HCT116 (cell line): ENCODE data around the gene PLEKHH2. TPM values are rescaled to one million over a fixed set of nuclear protein-coding genes. Genes with fewer than 3 reads are reported as not detected.

Source experiments
- ATAC-seq: fragments of 200-7000 bp; cut with Tn5 transposase; 2 replicates; pipeline ENCODE4 v1.9.1; 2020; ENCODE audit warnings: mild to moderate bottlenecking, moderate library complexity
- Bru-seq: library from RNA; stranded (reverse); fragments of 400-500 nt; gene quantifications from one replicate; lab custom pipeline; 2021; lab: Mats Ljungman, UMichigan
- BruChase-seq, 2 experiments: library from RNA; stranded (reverse); fragments of 400-500 nt; gene quantifications; one replicate each; lab custom pipeline; 2021; lab: Mats Ljungman, UMichigan
- BruUV-seq: library from RNA; stranded (reverse); fragments of 400-500 nt; replicated peaks from 2 replicates; lab custom pipeline; 2021; lab: Mats Ljungman, UMichigan
- CTCF ChIA-PET: fragments of 300-600 bp; sonication (Branson Sonifier 250); formaldehyde crosslinking; loops from one replicate; lab custom pipeline; 2021; ENCODE audit warnings: antibody characterized with exemption; lab: Charles Lee
- POLR2A ChIA-PET: fragments of 300-600, 350-600 bp; sonication (Branson Sonifier 250); formaldehyde crosslinking; loops from one replicate; lab custom pipeline; 2021; ENCODE audit warnings: antibody characterized with exemption; lab: Charles Lee
- RAD21 ChIA-PET, 2 experiments: fragments of 300-600 bp; sonication (Branson Sonifier 250); formaldehyde crosslinking; loops; one replicate each; lab custom pipeline; 2023; ENCODE audit warnings: low total read pairs in 2 of 2; ENCODE audit not compliant: uncharacterized antibody in 2 of 2, unreplicated experiment in 2 of 2, low non-redundant PET in 1 of 2; lab: Charles Lee
- DNase-seq: peaks from one replicate; pipeline ENCODE4 v3.0.0-alpha.2; 2010; ENCODE audit warnings: low read depth, low spot score
- H2AFZ ChIP-seq: fragments of 200-600 bp; shearing (Covaris generic), sonication (generic); 2 replicates; pipeline ENCODE4 v1.6.1; 2017; ENCODE audit warnings: low read depth, mixed run types, mixed read lengths, antibody characterized with exemption, low read length; ENCODE audit not compliant: poor library complexity, severe bottlenecking
- H3K27ac ChIP-seq: 2 replicates; pipeline ENCODE4 v1.5.1; 2012; ENCODE audit warnings: low read depth, low read length
- H3K27me3 ChIP-seq: fragments of 200-600 bp; sonication (generic); 2 replicates; pipeline ENCODE4 v1.6.1; 2016; ENCODE audit warnings: mixed run types, low read length, mixed read lengths; ENCODE audit not compliant: insufficient read depth
- H3K36me3 ChIP-seq, 2 experiments: fragments of 200-500 bp in 1 of 2; fragments of 200-600 bp in 1 of 2; sonication (Bioruptor generic) in 1 of 2; sonication (generic) in 1 of 2; 2 replicates each; pipeline versions ENCODE4 v1.5.1 to v1.6.1; 2014 to 2016; ENCODE audit warnings: low read length in 2 of 2, inconsistent platforms in 1 of 2, mixed read lengths in 1 of 2, mixed run types in 1 of 2; ENCODE audit not compliant: insufficient read depth in 2 of 2, control insufficient read depth in 1 of 2
- H3K4me1 ChIP-seq, 2 experiments: fragments of 200-600 bp in 1 of 2; sonication (generic) in 1 of 2; 2 replicates each; pipeline versions ENCODE4 v1.5.1 to v1.6.1; 2012 to 2017; ENCODE audit warnings: low read length in 2 of 2, inconsistent platforms in 1 of 2, mild to moderate bottlenecking in 1 of 2, mixed read lengths in 1 of 2, mixed run types in 1 of 2, moderate library complexity in 1 of 2; ENCODE audit not compliant: insufficient read depth in 2 of 2, control insufficient read depth in 1 of 2
- H3K4me2 ChIP-seq: fragments of 200-600 bp; sonication (generic); 2 replicates; pipeline ENCODE4 v1.6.1; 2017; ENCODE audit warnings: mixed run types, low read length, mixed read lengths
- H3K4me3 ChIP-seq, 2 experiments: fragments of 200-600 bp in 1 of 2; sonication (generic) in 1 of 2; replicated peaks in 1 of 2; 2 replicates each; pipeline ENCODE4 v1.5.1; 2011 to 2016; ENCODE audit warnings: low read length in 2 of 2, control low read depth in 1 of 2, low read depth in 1 of 2, mild to moderate bottlenecking in 1 of 2, mixed read lengths in 1 of 2, mixed run types in 1 of 2
- H3K79me2 ChIP-seq: fragments of 200-600 bp; sonication (generic); 2 replicates; pipeline ENCODE4 v1.6.1; 2017; ENCODE audit warnings: mild to moderate bottlenecking, mixed run types, low read length, moderate library complexity, mixed read lengths; ENCODE audit not compliant: insufficient read depth
- H3K9ac ChIP-seq: fragments of 200-600 bp; sonication (generic); 2 replicates; pipeline ENCODE4 v1.6.1; 2016; ENCODE audit warnings: low read length, mixed read lengths
- H3K9me2 ChIP-seq: fragments of 200-600 bp; sonication (generic), shearing (Covaris generic); 2 replicates; pipeline ENCODE4 v1.6.1; 2017; ENCODE audit warnings: mixed run types, mild to moderate bottlenecking, moderate library complexity; ENCODE audit not compliant: insufficient read depth
- H3K9me3 ChIP-seq, 2 experiments: fragments of 200-500 bp in 1 of 2; fragments of 200-600 bp in 1 of 2; sonication (Bioruptor generic) in 1 of 2; sonication (generic) in 1 of 2; 2 replicates each; pipeline ENCODE4 v1.6.1; 2014 to 2017; ENCODE audit warnings: low read length in 2 of 2, mixed read lengths in 2 of 2, inconsistent platforms in 1 of 2, low read depth in 1 of 2, mild to moderate bottlenecking in 1 of 2, mixed run types in 1 of 2, moderate library complexity in 1 of 2; ENCODE audit not compliant: control insufficient read depth in 1 of 2, insufficient read depth in 1 of 2
- H4K20me1 ChIP-seq: fragments of 200-600 bp; sonication (generic), shearing (Covaris generic); 2 replicates; pipeline ENCODE4 v1.6.1; 2017; ENCODE audit warnings: mixed run types, mild to moderate bottlenecking, moderate library complexity; ENCODE audit not compliant: insufficient read depth
- ATF3 ChIP-seq: IDR thresholded peaks from 2 replicates; pipeline ENCODE4 v1.6.1; 2012
- ELF1 ChIP-seq: IDR thresholded peaks from 2 replicates; pipeline ENCODE4 v1.6.1; 2012; ENCODE audit warnings: low read depth, borderline replicate concordance
- POLR2AphosphoS5 ChIP-seq: IDR thresholded peaks from 2 replicates; pipeline ENCODE4 v1.6.1; 2011; ENCODE audit warnings: mild to moderate bottlenecking, low read depth, low read length, moderate library complexity
- RAD21 ChIP-seq: IDR thresholded peaks from 2 replicates; pipeline ENCODE4 v1.6.1; 2012; ENCODE audit warnings: low read depth, mild to moderate bottlenecking
- SP1 ChIP-seq: IDR thresholded peaks from 2 replicates; pipeline ENCODE4 v1.6.1; 2012; ENCODE audit warnings: low read depth
- SRF ChIP-seq: IDR thresholded peaks from 2 replicates; pipeline ENCODE4 v1.6.1; 2012; ENCODE audit warnings: low read depth
- TCF7L2 ChIP-seq: IDR thresholded peaks from 2 replicates; pipeline ENCODE4 v1.7.0; 2011; ENCODE audit warnings: borderline replicate concordance, inconsistent platforms; ENCODE audit not compliant: insufficient read depth, insufficient read length; ENCODE audit errors: extremely low read depth
- intact Hi-C: fragments of 100-400 bp; cut with micrococcal nuclease; formaldehyde crosslinking; loops from 2 replicates; pipeline ENCODE4 v1.10.0; 2022
- long read RNA-seq: library from polyadenylated mRNA; unstranded; transcript quantifications from one replicate; pipeline ENCODE4 v2.0.0, GENCODE V29; 2021; ENCODE audit not compliant: unreplicated experiment
- polyA plus RNA-seq: library from polyadenylated mRNA; unstranded; fragments of >200 nt; gene quantifications from 2 replicates; pipeline ENCODE4 v1.2.1, GENCODE V29; 2012; ENCODE audit warnings: missing spikeins
- total RNA-seq: library from RNA; stranded (reverse); gene quantifications from one replicate; pipeline ENCODE4 v1.2.1, GENCODE V29; 2021; ENCODE audit not compliant: unreplicated experiment

PLEKHH2 gene
- 7.8 TPM for total RNA-seq
- 2.5 and 3.5 TPM in 2 replicates for polyA plus RNA-seq
- percentile 52 among the genes with signal in this experiment for Bru-seq, nascent RNA
- percentile 54 among the genes with signal in this experiment for BruChase-seq, experiment 1, labeled RNA remaining after a 6-hour chase
- percentile 51 among the genes with signal in this experiment for BruChase-seq, experiment 2, labeled RNA remaining after a 2-hour chase
- long read RNA-seq, partial matches to known transcripts, result 3 of 5 reads
- long read RNA-seq, other reads (novel, unspliced or antisense), result 2 of 5 reads

DNA sequence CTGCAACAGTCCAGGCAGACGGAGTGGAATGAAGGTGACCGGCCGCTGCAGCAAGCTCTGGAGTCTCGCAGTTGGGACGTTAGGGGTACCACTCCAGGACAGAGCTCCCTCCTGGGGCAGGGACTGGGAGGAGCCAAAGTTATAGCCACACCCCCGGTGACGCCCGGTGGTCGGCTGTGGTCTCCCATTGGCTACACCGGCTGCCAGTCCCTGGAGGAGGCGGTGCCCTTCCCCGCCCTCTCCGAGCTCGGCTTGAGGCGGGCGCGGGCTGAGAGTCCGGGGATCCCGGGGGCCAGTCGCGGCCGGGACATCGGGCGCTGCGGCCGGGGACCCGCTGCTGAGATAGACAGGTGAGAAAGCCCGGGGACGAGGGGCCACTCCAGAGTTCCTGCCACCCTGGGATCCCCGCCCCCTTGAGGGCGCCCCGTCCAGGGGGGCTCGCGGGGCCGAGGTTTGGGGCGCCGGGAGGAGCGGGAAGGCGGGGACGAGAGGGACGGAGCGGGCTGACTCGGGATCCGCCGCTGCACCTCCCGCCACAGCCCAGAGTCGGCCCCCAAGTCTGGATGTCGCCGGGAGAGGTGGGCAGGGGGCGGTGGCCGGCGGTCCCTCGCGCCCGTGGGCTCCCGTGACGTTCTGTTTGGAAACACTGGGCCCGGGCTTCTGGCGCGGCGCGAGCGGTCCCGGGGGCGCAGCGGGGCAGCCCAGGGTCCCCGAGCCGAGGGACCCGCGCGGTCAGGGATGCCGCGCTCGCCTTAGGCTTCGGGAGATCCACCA, at the start of gene PLEKHH2:
Gene PLEKHH2 (plus strand): TSS at position 231 of the 774 bp plus-strand sequence. CDS start 7,414 bp downstream, outside the sequence.
- no TSS peak for BruUV-seq
- Histone ChIP-seq H3K36me3 (no peaks in the 10 kb centered on the region), H3K4me2 (peak within 1 kb of the TSS; percentile 90), H3K4me3 (peak within 1 kb of the TSS; percentile 67 to 76), H3K4me1 (peaks cover 0 to 16% of the 10 kb centered on the region in 2 experiments; a peak in 2 of 4 replicates), H3K9ac (peak within 1 kb of the TSS; percentile 68), H3K27ac (peak within 1 kb of the TSS; percentile 21; the same call in 1 of the 2 replicates), H3K79me2 (no peaks in the 10 kb centered on the region), H4K20me1 (no peaks in the 10 kb centered on the region), H3K9me3 (no peaks in the 10 kb centered on the region), H3K27me3 (no peaks in the 10 kb centered on the region), H2AFZ (peak within 1 kb of the TSS; percentile 87), H3K9me2 (no peaks in the 10 kb centered on the region)
- peak; percentile 99 for ATAC-seq
- ChIA-PET POLR2A (interaction anchor here (0.5 kb wide), 1 partner anchor 1784 kb away, joined by 4 read pairs; no protein-coding TSS in a partner anchor), CTCF (interaction anchor here (1.0 to 1.3 kb wide), 3 partner anchors 25 to 41 kb away, joined by 3 to 4 read pairs (median 3); partner anchors contain the start of gene THADA), RAD21 (interaction anchor here in 1 of 2 experiments (0.6 kb wide), 1 partner anchor 860 kb away, joined by 4 read pairs; no protein-coding TSS in a partner anchor)
- DNase-seq, result peak; percentile 71
- intact Hi-C loops, result no loop called here
- TF ChIP-seq SRF, result no peak
- peak; percentile 77 for TF ChIP-seq POLR2AphosphoS5
- no peak for TF ChIP-seq ATF3
- TF ChIP-seq SP1, result peak; percentile 91
- no peak for TF ChIP-seq ELF1
- no peak for TF ChIP-seq TCF7L2
- no peak for TF ChIP-seq RAD21
